Fibroblast of lung (primary cell): ENCODE data around the gene NRIP1.

Experiments used
- CTCF ChIP-seq, 2 donors: IDR thresholded peaks in 1 of 2; conservative IDR thresholded peaks in 1 of 2; 1 replicate in 1 of 2; 2 replicates in 1 of 2; pipeline ENCODE4 v1.5.1; 2011 to 2012; ENCODE audit warnings: low read length in 2 of 2, control low read depth in 1 of 2, inconsistent platforms in 1 of 2, low read depth in 1 of 2, mild to moderate bottlenecking in 1 of 2
- EZH2 ChIP-seq: IDR thresholded peaks from 2 replicates; pipeline ENCODE4 v1.5.1; 2012; ENCODE audit warnings: low read length, control low read depth, mild to moderate bottlenecking; ENCODE audit errors: missing control alignments

- TF ChIP-seq CTCF (conservative IDR thresholded peaks at IDR 0.05 in 1 of 2, IDR thresholded peaks at IDR 0.05 in 1 of 2; ENCODE audit: low read depth in 1 of 2, low read length in 2 of 2): no peak
- TF ChIP-seq EZH2: no peak
These were observed 64.7 kb downstream of the NRIP1 start for GRCh38 chr21:15000081-15000480.
